Cardiac septum (tissue), 1 donor: ENCODE data around the gene SEMA4D. TPM values are rescaled to one million over a fixed set of nuclear protein-coding genes. Genes with fewer than 3 reads are reported as not detected.

Source experiments
- DNase-seq: peaks from one replicate; pipeline ENCODE4 v3.0.0-alpha.2; 2020; ENCODE audit warnings: low spot score
- intact Hi-C: fragments of 100-400 bp; cut with DNase I; formaldehyde crosslinking; loops from one replicate; pipeline ENCODE4 v1.14.0; 2022
- total RNA-seq: library from RNA; stranded (reverse); fragmentation: NEBNext Ultra II Directional; extraction: Animal tissue kit (Norgen Biotek cat#: 25700); gene quantifications from one replicate; pipeline ENCODE4 v1.2.1, GENCODE V29; 2021
- donor health status: DM: no; HTN: no; CAD: no.

SEMA4D gene
- total RNA-seq, 1 donor from 2014 or later, result 21.4 TPM

- intact Hi-C loops, result no loop called here
- no peak for DNase-seq
Observed at GRCh38 chr9:89425921-89426383, 72.0 kb downstream of the SEMA4D start.

- no peak for DNase-seq
- intact Hi-C loops, result no loop called here
Observed at GRCh38 chr9:89425024-89425805, 72.7 kb downstream of the SEMA4D start.

GRCh38 chr9:89422151-89422975, 75.5 kb downstream of the SEMA4D start:
- intact Hi-C loops, result no loop called here
- DNase-seq, result no peak

DNA sequence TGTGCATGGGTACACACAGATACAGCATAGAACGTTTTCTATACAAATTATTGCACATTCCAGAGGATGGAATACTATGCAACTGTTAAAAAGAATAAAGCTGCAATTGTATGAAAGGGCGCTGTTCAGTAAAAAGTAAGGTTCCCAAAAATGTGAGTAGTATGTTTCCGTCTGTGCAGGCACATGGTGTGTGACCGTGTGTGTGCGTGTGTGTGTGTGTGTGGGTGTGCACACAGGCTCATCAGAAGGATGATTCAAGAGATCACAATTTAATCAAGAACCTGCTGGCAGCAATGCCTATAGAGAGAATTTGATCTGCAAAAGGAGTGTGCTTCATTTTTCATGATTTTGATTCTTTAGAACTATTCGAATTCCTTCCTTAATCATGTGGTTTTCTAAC, 76.3 kb downstream of the SEMA4D start:
- intact Hi-C loops, result no loop called here

DNA sequence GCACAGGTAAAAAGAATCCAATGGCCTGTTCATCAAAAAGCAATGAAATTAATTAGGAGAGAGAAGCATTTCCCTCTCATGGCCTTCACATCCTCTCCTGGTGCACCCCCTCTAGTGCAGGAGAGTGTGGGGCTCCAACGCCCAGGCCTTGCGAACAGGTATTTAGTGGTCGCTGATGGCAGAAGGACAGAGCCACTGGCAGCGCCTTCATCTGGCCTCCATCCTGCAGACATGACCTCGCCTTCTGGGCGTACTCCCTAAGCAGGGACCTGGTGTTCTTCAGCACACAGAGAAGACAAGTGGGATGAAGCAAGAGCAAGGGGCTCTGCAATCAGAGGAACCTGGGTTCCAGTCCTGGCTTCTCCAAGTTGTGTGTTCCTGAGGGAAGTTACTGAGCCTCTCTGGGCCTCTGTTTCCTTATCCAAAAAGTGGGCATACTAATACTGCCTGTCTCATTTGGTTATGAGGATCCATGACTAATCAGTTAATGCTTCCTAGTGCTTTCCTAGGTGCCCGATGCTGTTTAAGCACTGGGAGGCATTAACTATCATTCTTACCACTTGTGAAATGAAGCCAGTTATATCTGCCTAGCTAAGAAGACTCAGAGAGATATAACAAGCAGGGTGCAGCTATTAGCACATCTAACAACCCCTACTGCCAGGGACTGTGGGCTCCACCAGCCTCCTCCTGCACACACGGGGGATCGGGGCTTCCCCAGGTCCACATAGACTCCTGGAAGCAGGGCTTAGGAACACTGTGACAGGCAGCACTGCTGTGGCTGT, 77.3 kb downstream of the SEMA4D start:
- DNase-seq, result no peak
- intact Hi-C loops, result no loop called here

More for the DNA sequence above, 76.3 kb downstream of the SEMA4D start:
- no peak for DNase-seq

DNA sequence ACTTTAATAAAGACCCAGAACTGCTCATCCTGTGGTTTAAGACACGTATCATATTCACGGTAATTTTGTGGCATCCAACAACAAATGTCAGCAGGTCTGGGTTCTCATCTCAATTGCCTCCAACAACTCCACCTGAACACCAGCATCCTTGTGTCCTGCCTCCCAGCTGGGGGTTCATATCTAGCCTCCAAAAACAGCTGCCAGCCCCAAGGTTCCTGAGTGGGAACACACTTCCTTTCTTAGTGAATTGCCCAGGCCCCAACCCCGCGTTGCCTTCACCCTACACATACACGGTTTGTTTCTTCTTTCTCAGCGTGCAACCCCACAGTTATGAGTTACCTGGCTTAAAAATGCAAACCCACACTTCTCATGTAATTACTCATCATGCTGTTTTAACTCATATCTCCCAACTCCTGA, 77.9 kb downstream of the SEMA4D start:
- DNase-seq, result no peak
- intact Hi-C loops, result no loop called here

- intact Hi-C loops, result no loop called here
- DNase-seq, result no peak
Observed at GRCh38 chr9:89418882-89419640, 78.9 kb downstream of the SEMA4D start.

DNA sequence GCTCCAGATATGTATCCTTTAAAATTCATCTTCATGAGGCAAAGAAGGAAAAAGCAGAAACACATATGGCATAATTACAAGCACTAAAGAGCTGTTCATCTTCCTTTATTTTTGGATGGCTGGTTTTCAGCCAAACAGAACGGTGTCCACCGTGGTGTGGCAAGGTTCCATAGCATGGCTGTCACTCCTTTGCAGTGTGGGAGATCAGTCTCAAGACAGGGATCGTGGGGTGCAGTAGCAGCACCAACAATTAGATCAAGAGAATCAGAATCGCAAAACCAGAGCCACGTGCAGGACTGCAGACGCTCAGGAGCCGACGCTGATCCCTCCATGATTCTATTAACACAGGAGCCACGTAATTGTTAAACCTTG, 79.5 kb downstream of the SEMA4D start:
- intact Hi-C loops, result no loop called here
- DNase-seq, result no peak

DNA sequence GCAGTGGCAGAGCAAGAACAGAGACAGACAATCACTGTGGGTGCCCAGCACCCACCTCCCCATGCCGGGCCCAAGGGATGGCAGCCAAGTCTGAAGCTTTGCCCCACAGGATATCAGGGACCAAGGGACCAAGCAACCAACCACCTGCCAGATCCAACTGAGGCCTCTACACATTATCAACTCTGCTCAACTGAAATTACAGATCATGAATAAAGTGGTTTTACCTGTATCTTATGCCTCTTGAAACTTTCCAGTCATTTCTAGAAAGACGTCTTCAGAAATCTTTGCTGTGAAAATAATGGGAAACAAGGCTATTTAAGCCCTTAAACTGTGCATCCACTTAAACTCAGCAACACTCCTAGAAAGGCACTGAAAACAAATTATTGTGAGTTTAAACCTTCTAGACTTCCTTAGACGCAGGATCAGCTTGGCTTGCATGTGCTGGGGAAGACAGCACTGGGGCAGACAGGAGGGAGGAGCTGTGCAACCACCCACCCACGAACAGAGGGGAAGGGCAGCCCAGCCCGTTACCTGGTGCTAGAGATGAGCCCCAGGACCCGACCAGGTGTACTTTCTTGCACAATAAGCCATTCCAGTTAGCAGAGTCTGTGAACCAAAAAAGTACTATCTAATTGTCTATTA, 80.0 kb downstream of the SEMA4D start:
- intact Hi-C loops, result no loop called here
- no peak for DNase-seq

DNA sequence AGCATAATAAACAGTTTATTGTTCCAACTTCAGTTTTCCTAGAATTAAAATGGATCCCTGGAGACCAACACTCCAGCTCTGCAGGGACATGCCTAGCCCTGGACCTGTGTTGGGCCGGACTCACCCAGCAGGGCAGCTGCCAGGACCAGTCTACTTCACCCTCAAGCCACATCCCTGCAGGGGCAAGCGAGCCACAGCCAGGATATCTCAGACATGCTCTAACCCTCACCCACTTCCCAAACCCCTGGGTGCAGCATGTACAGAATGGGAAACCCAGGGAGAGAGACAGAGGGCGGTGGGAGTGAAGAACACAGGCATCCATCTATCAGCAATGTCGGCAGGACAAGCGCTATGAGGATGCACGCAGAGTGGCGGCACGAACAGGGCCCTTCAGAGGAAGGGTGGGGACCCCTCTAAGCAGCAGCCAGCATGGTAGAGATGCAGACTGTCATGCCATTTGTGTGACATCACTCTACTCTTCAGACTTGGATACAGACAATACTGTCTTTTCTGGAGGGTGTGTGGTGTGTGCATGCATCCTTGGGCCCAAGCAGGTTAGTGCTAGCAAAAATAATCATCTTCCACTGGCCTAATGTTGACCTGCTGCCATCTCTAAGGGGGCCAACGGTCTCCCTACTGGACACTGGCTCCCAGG, 83.1 kb downstream of the SEMA4D start:
- no peak for DNase-seq
- intact Hi-C loops, result no loop called here

DNA sequence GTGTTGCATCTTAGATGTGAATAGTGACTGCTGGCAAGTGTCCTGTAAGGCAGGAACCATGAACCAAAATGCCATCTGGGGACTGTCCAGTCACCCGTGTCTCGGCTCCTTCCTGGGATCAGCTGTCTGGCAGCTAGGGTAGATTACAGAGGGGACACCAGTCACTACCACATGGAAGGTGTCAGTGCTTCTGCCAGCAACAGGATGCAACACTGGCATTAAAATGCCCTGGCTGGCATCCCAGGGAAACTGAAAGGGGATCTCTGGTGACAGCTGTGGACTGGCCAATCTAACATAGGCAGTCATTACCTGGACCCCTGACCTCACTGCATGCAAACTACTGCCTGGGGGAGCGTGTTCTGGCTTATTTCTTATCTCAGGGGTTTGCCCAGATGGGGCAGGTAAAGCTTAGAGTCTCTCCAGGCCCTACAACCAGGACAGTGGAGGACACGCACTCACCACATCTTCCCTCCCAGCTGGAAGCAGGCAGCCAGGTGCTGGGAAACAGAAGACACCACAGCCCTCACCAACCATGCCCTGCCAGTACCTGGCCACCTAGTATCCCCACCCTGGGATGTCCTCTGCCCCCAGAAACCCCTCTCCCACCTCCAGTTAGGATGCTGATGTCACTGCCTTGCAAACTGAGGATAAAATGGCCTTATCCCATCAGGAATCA, 83.8 kb downstream of the SEMA4D start:
- no peak for DNase-seq
- intact Hi-C loops, result no loop called here

- no peak for DNase-seq
- intact Hi-C loops, result no loop called here
Observed at GRCh38 chr9:89412951-89413350, 85.0 kb downstream of the SEMA4D start.

- intact Hi-C loops, result no loop called here
- no peak for DNase-seq
Observed at GRCh38 chr9:89412541-89412940, 85.4 kb downstream of the SEMA4D start.

GRCh38 chr9:89411759-89412158, 86.2 kb downstream of the SEMA4D start:
- intact Hi-C loops, result no loop called here
- DNase-seq, result no peak

DNA sequence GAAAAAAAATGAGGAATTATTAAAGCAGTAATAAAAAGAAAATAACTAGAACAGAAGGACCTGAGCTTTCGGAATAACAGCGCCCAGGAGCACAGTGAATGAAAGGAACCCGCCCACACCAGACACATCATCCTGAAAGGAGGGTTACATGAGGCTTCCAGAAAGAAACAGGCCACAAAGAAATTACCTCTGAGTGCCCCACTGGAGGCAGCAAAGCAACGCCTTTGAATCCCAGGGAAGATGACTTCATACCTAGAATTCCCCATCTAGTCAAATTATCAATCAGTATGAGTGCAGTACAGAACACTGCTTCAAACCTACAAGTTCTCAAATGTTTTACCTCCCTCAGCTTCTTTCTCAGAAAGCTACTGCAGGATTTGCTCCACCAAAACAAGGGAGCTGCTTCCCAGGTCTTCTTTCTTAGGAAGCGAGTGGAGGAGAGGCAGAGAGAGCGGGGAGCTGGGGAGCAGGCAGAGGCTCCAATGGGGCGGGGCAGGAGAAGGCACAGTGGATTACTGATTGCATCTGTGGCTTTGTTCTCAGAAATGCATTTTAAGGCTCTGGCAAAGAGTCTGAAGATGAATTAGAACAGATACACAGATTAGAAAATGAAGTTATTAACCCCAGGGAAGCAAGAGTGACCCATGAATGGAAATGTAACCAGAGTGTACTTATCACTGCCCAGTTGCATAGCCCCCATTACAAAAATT, 87.1 kb downstream of the SEMA4D start:
- intact Hi-C loops, result no loop called here
- DNase-seq, result no peak

- DNase-seq, result no peak
- intact Hi-C loops, result no loop called here
Observed at GRCh38 chr9:89410022-89410421, 87.9 kb downstream of the SEMA4D start.

- intact Hi-C loops, result no loop called here
- DNase-seq, result no peak
Observed at GRCh38 chr9:89409466-89409865, 88.4 kb downstream of the SEMA4D start.
